CD8-positive, alpha-beta memory T cell (primary cell): ENCODE results near the gene PIANP. TPM values are rescaled to one million over a fixed set of nuclear protein-coding genes. Genes with fewer than 3 reads are reported as not detected.
A peak's percentile ranks its signal among the peaks of the same experiment; 100 is the strongest.

Experiments
- CTCF ChIA-PET: fragments of 350-600 bp; sonication (Branson Sonifier 250); formaldehyde crosslinking; loops from one replicate; lab custom pipeline; 2021; ENCODE audit warnings: antibody characterized with exemption; lab: Charles Lee
- POLR2A ChIA-PET: fragments of 350-600 bp; sonication (Branson Sonifier 250); formaldehyde crosslinking; loops from one replicate; lab custom pipeline; 2021; ENCODE audit warnings: antibody characterized with exemption; lab: Charles Lee
- DNase-seq, 5 donors: peaks; one replicate each; pipeline versions ENCODE4 v3.0.0 to v3.0.0-alpha.2; 2020 to 2022; ENCODE audit warnings: mixed read lengths in 1 of 5
- H3K27ac ChIP-seq: one replicate; pipeline ENCODE4 v1.7.0; 2013; ENCODE audit warnings: low read depth, mild to moderate bottlenecking, low read length, moderate library complexity
- H3K27me3 ChIP-seq: 2 replicates; pipeline ENCODE4 v1.7.0; 2013; ENCODE audit warnings: low read length, mild to moderate bottlenecking; ENCODE audit not compliant: insufficient read depth, poor library complexity, severe bottlenecking
- H3K36me3 ChIP-seq: 2 replicates; pipeline ENCODE4 v1.7.0; 2013; ENCODE audit warnings: mild to moderate bottlenecking, low read length, moderate library complexity; ENCODE audit not compliant: insufficient read depth
- H3K4me1 ChIP-seq: 2 replicates; pipeline ENCODE4 v1.7.0; 2013; ENCODE audit warnings: mild to moderate bottlenecking, low read length, moderate library complexity; ENCODE audit not compliant: insufficient read depth
- H3K4me3 ChIP-seq: 2 replicates; pipeline ENCODE4 v1.7.0; 2013; ENCODE audit warnings: mild to moderate bottlenecking, low read length
- H3K9me3 ChIP-seq: 2 replicates; pipeline ENCODE4 v1.7.0; 2013; ENCODE audit warnings: mild to moderate bottlenecking, low read length
- H3K27ac Mint-ChIP-seq, 8 donors: one replicate each; pipeline ENCODE4 v1.8.0; 2020 to 2021; ENCODE audit warnings: mixed read lengths in 8 of 8, mild to moderate bottlenecking in 6 of 8, inconsistent platforms in 3 of 8, moderate library complexity in 3 of 8
- H3K27me3 Mint-ChIP-seq, 2 donors: one replicate each; pipeline ENCODE4 v1.8.0; 2020 to 2021; ENCODE audit warnings: mixed read lengths in 2 of 2, mild to moderate bottlenecking in 1 of 2, moderate library complexity in 1 of 2
- H3K36me3 Mint-ChIP-seq, 3 donors: one replicate each; pipeline ENCODE4 v1.8.0; 2020 to 2021; ENCODE audit warnings: mixed read lengths in 3 of 3, inconsistent platforms in 1 of 3, mild to moderate bottlenecking in 1 of 3
- H3K4me1 Mint-ChIP-seq, 3 donors: one replicate each; pipeline ENCODE4 v1.8.0; 2020 to 2021; ENCODE audit warnings: mixed read lengths in 3 of 3, inconsistent platforms in 1 of 3, mild to moderate bottlenecking in 1 of 3
- H3K4me3 Mint-ChIP-seq, 7 donors: one replicate each; pipeline ENCODE4 v1.8.0; 2020 to 2021; ENCODE audit warnings: mixed read lengths in 7 of 7, mild to moderate bottlenecking in 6 of 7, moderate library complexity in 4 of 7, inconsistent platforms in 2 of 7
- H3K9me3 Mint-ChIP-seq, 5 donors: one replicate each; pipeline ENCODE4 v1.8.0; 2020 to 2022; ENCODE audit warnings: mixed read lengths in 5 of 5, mild to moderate bottlenecking in 3 of 5, moderate library complexity in 2 of 5, inconsistent platforms in 1 of 5
- polyA plus RNA-seq: library from polyadenylated mRNA; unstranded; fragments of 300-500 nt; fragmentation: Illumina TruSeq; gene quantifications from one replicate; pipeline ENCODE4 v1.2.3, GENCODE V29; 2021
- total RNA-seq, 2 experiments: library from RNA; stranded (reverse); gene quantifications; one replicate each; pipeline ENCODE4 v1.2.3, GENCODE V29; 2021

The PIANP gene
- total and polyA plus RNA-seq, 3 experiments from 2014 or later = 0.49 to 0.79 (median 0.77) TPM

- Histone ChIP-seq H3K27ac (no peak overlapping the region), H3K4me1 (no peaks in the 10 kb centered on the region), H3K9me3 (no peaks in the 10 kb centered on the region), H3K36me3 (peaks cover 18% of the 10 kb centered on the region), H3K4me3 (no peak overlapping the region), H3K27me3 (no peaks in the 10 kb centered on the region)
- ChIA-PET POLR2A (no interaction called here), CTCF (no interaction called here)
- Mint-ChIP-seq H3K27ac (peak overlapping the region in 1 of 8 donors; percentile 37), H3K27me3 (no peaks in the 10 kb centered on the region), H3K4me1 (peaks cover 9 to 12% (median 11%) of the 10 kb centered on the region in 3 donors), H3K4me3 (peak overlapping the region in 3 of 7 donors; percentile 23 to 44 (median 37)), H3K36me3 (peaks cover 11 to 41% (median 20%) of the 10 kb centered on the region in 3 donors), H3K9me3 (peaks cover 0 to 10% (median 5%) of the 10 kb centered on the region in 5 donors)
- DNase-seq = no peak
Measured at GRCh38 chr12:6646276-6647082, 54.1 kb downstream of the PIANP start.

GRCh38 chr12:6644903-6645302 lies 55.7 kb downstream of the PIANP start:
- Histone ChIP-seq H3K9me3 (no peaks in the 10 kb centered on the region), H3K4me1 (no peaks in the 10 kb centered on the region), H3K27me3 (no peaks in the 10 kb centered on the region), H3K27ac (no peak overlapping the region), H3K36me3 (peaks cover 6% of the 10 kb centered on the region), H3K4me3 (no peak overlapping the region)
- DNase-seq = no peak
- peaks cover 0 to 10% (median 5%) of the 10 kb centered on the region in 5 donors for H3K9me3 Mint-ChIP-seq
- H3K27ac Mint-ChIP-seq = peak overlapping the region in 1 of 8 donors; percentile 17
- H3K4me3 Mint-ChIP-seq = peak overlapping the region in 1 of 7 donors; percentile 11
- H3K4me1 Mint-ChIP-seq = peaks cover 9 to 12% (median 9%) of the 10 kb centered on the region in 3 donors
- CTCF ChIA-PET = interaction anchor here (0.9 to 1.4 kb wide), 2 partner anchors 9 to 16 kb away, joined by 3 to 4 read pairs; partner anchors contain the start of gene LPAR5
- POLR2A ChIA-PET = no interaction called here
- no peaks in the 10 kb centered on the region for H3K27me3 Mint-ChIP-seq
- H3K36me3 Mint-ChIP-seq = peaks cover 7 to 26% (median 20%) of the 10 kb centered on the region in 3 donors

- Mint-ChIP-seq H3K27ac (no peak overlapping the region), H3K4me1 (peaks cover 9 to 12% (median 9%) of the 10 kb centered on the region in 3 donors), H3K36me3 (peaks cover 7 to 23% (median 20%) of the 10 kb centered on the region in 3 donors), H3K4me3 (no peak overlapping the region), H3K27me3 (no peaks in the 10 kb centered on the region), H3K9me3 (peaks cover 0 to 10% (median 5%) of the 10 kb centered on the region in 5 donors)
- peaks cover 6% of the 10 kb centered on the region for H3K36me3 ChIP-seq
- CTCF ChIA-PET = interaction anchor here (0.9 to 1.4 kb wide), 2 partner anchors 9 to 15 kb away, joined by 3 to 4 read pairs; partner anchors contain the start of gene LPAR5
- DNase-seq = no peak
- H3K4me1 ChIP-seq = no peaks in the 10 kb centered on the region
- no peak overlapping the region for H3K27ac ChIP-seq
- POLR2A ChIA-PET = interaction anchor here (0.8 kb wide), 1 partner anchor 9 kb away, joined by 3 read pairs; the partner anchor contains the start of gene LPAR5
- H3K27me3 ChIP-seq = no peaks in the 10 kb centered on the region
- no peaks in the 10 kb centered on the region for H3K9me3 ChIP-seq
- no peak overlapping the region for H3K4me3 ChIP-seq
Measured at GRCh38 chr12:6644257-6644596, 56.4 kb downstream of the PIANP start.

Other genes with a start within 250 kb of the PIANP start
- gene TAPBPL, start 248.8 kb downstream of the PIANP start, total RNA-seq = 10 to 100 TPM; 29.1 to 32.0 TPM
- gene TAPBPL, start 248.8 kb downstream of the PIANP start, polyA plus RNA-seq = 131 TPM
- 10 to 100 TPM; 26.7 to 29.6 TPM for gene VAMP1, start 230.1 kb downstream of the PIANP start, total RNA-seq
- gene VAMP1, start 230.1 kb downstream of the PIANP start, polyA plus RNA-seq = 10.0 TPM
- 100 to 1,000 TPM; 317 to 327 TPM for gene MRPL51, start 207.6 kb downstream of the PIANP start, total RNA-seq
- gene MRPL51, start 207.6 kb downstream of the PIANP start, polyA plus RNA-seq = 222 TPM
- 10 to 100 TPM; 96.5 to 97.5 TPM for gene NCAPD2, start 206.7 kb downstream of the PIANP start, total RNA-seq
- gene NCAPD2, start 206.7 kb downstream of the PIANP start, polyA plus RNA-seq = 29.8 TPM
- 1,000 to 10,000 TPM; 7,182 to 7,238 TPM for gene GAPDH, start 166.3 kb downstream of the PIANP start, total RNA-seq
- 1,770 TPM for gene GAPDH, start 166.3 kb downstream of the PIANP start, polyA plus RNA-seq
- gene IFFO1, start 144.8 kb downstream of the PIANP start, total RNA-seq = 10 to 100 TPM; 14.2 to 15.1 TPM
- gene IFFO1, start 144.8 kb downstream of the PIANP start, polyA plus RNA-seq = 12.2 TPM
- gene NOP2, start 132.5 kb downstream of the PIANP start, total RNA-seq = 100 to 1,000 TPM; 170 to 172 TPM
- 34.0 TPM for gene NOP2, start 132.5 kb downstream of the PIANP start, polyA plus RNA-seq
- 100 to 1,000 TPM; 287 to 293 TPM for gene CHD4, start 93.4 kb downstream of the PIANP start, total RNA-seq
- 58.1 TPM for gene CHD4, start 93.4 kb downstream of the PIANP start, polyA plus RNA-seq
- 10 to 100 TPM; 10.6 to 11.4 TPM for gene LPAR5, start 64.9 kb downstream of the PIANP start, total RNA-seq
- 26.5 TPM for gene LPAR5, start 64.9 kb downstream of the PIANP start, polyA plus RNA-seq
- 1 to 10 TPM; 1.8 to 2.0 TPM for gene ACRBP, start 53.4 kb downstream of the PIANP start, total RNA-seq
- not detected for gene ACRBP, start 53.4 kb downstream of the PIANP start, polyA plus RNA-seq
- gene ING4, start 37.7 kb downstream of the PIANP start, total RNA-seq = 10 to 100 TPM; 17.4 to 18.5 TPM
- 80.3 TPM for gene ING4, start 37.7 kb downstream of the PIANP start, polyA plus RNA-seq
- gene ZNF384, start 11.4 kb downstream of the PIANP start, total RNA-seq = 10 to 100 TPM; 58.1 to 63.3 TPM
- 37.2 TPM for gene ZNF384, start 11.4 kb downstream of the PIANP start, polyA plus RNA-seq
- 10 to 100 TPM; 48.8 to 49.7 TPM for gene COPS7A, start 23.2 kb upstream of the PIANP start, total RNA-seq
- 46.2 TPM for gene COPS7A, start 23.2 kb upstream of the PIANP start, polyA plus RNA-seq
- 100 to 1,000 TPM; 141 to 146 TPM for gene MLF2, start 52.3 kb upstream of the PIANP start, total RNA-seq
- gene MLF2, start 52.3 kb upstream of the PIANP start, polyA plus RNA-seq = 141 TPM
- 10 to 100 TPM; 75.3 to 87.2 TPM for gene PTMS, start 65.5 kb upstream of the PIANP start, total RNA-seq
- 10.9 TPM for gene PTMS, start 65.5 kb upstream of the PIANP start, polyA plus RNA-seq
- gene LAG3, start 71.7 kb upstream of the PIANP start, total RNA-seq = 100 to 1,000 TPM; 236 to 245 TPM
- gene LAG3, start 71.7 kb upstream of the PIANP start, polyA plus RNA-seq = 37.3 TPM
- gene CD4, start 88.7 kb upstream of the PIANP start, total RNA-seq = 1 to 10 TPM; 1.2 to 1.8 TPM
- 0.30 TPM for gene CD4, start 88.7 kb upstream of the PIANP start, polyA plus RNA-seq
- gene GPR162, start 121.0 kb upstream of the PIANP start, total RNA-seq = under 1 TPM in 1 of 2 experiments, not detected in 1; 0.11 TPM
- gene GPR162, start 121.0 kb upstream of the PIANP start, polyA plus RNA-seq = not detected
- 1 to 10 TPM; 2.4 to 2.5 TPM for gene P3H3, start 127.6 kb upstream of the PIANP start, total RNA-seq
- gene P3H3, start 127.6 kb upstream of the PIANP start, polyA plus RNA-seq = 2.9 TPM
- under 1 TPM; 0.48 to 0.78 TPM for gene GNB3, start 140.1 kb upstream of the PIANP start, total RNA-seq
- not detected for gene GNB3, start 140.1 kb upstream of the PIANP start, polyA plus RNA-seq
- gene CDCA3, start 150.5 kb upstream of the PIANP start, total RNA-seq = 10 to 100 TPM; 35.9 to 37.6 TPM
- 0.68 TPM for gene CDCA3, start 150.5 kb upstream of the PIANP start, polyA plus RNA-seq
- 100 to 1,000 TPM; 154 TPM for gene USP5, start 151.3 kb upstream of the PIANP start, total RNA-seq
- gene USP5, start 151.3 kb upstream of the PIANP start, polyA plus RNA-seq = 49.7 TPM
- gene TPI1, start 166.7 kb upstream of the PIANP start, total RNA-seq = 1,000 to 10,000 TPM; 1,331 to 1,374 TPM
- gene TPI1, start 166.7 kb upstream of the PIANP start, polyA plus RNA-seq = 613 TPM
- 1 to 10 TPM; 7.7 to 8.1 TPM for gene SPSB2, start 172.5 kb upstream of the PIANP start, total RNA-seq
- gene SPSB2, start 172.5 kb upstream of the PIANP start, polyA plus RNA-seq = 11.4 TPM
- 1 to 10 TPM; 4.9 to 5.0 TPM for gene LRRC23, start 204.0 kb upstream of the PIANP start, total RNA-seq
- 5.0 TPM for gene LRRC23, start 204.0 kb upstream of the PIANP start, polyA plus RNA-seq
- gene ENO2, start 213.8 kb upstream of the PIANP start, total RNA-seq = 100 to 1,000 TPM; 125 to 131 TPM
- 36.4 TPM for gene ENO2, start 213.8 kb upstream of the PIANP start, polyA plus RNA-seq
- 10 to 100 TPM; 54.8 to 60.4 TPM for gene ATN1, start 227.1 kb upstream of the PIANP start, total RNA-seq
- 0.62 TPM for gene ATN1, start 227.1 kb upstream of the PIANP start, polyA plus RNA-seq
- gene RNU7-1, start 243.0 kb upstream of the PIANP start, total RNA-seq = not detected
- not detected for gene RNU7-1, start 243.0 kb upstream of the PIANP start, polyA plus RNA-seq
- gene C12orf57, start 243.2 kb upstream of the PIANP start, total RNA-seq = 100 to 1,000 TPM; 297 to 304 TPM
- gene C12orf57, start 243.2 kb upstream of the PIANP start, polyA plus RNA-seq = 259 TPM